Mesenteric fat pad (tissue), 1 donor: Measurements from ENCODE around the gene GEN1. TPM values are rescaled to one million over a fixed set of nuclear protein-coding genes. Genes with fewer than 3 reads are reported as not detected.

ENCODE experiments used
- DNase-seq: peaks from one replicate; pipeline ENCODE4 v3.0.0-alpha.2; 2020; ENCODE audit warnings: low spot score
- total RNA-seq: library from RNA; stranded (reverse); fragmentation: NEBNext Ultra II Directional; extraction: Animal tissue kit (Norgen Biotek cat#: 25700); gene quantifications from one replicate; pipeline ENCODE4 v1.2.1, GENCODE V29; 2021
- donor health status: DM: yes; HTN: yes; CAD: no.

Gene GEN1
- total RNA-seq, 1 donor from 2014 or later = 5.1 TPM

DNA sequence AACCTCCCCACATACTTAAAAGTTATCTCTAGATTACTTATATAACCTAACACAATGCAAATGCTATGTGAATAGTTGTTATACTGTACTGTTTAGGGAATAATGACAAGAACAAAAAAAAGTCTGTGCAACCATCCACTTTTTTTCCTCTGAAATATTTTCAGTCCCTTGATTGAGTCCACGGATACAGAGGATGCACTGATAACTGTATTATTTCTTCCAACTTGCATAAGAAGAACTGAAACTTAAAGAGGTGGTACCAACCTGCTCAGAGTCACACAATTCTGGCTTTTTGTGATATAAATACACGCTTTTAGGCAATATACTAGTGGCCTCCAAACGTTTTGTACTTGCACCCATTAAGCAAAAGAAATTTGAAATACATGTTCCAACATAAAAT, 1.7 kb upstream of the GEN1 start:
- DNase-seq = no peak

DNA sequence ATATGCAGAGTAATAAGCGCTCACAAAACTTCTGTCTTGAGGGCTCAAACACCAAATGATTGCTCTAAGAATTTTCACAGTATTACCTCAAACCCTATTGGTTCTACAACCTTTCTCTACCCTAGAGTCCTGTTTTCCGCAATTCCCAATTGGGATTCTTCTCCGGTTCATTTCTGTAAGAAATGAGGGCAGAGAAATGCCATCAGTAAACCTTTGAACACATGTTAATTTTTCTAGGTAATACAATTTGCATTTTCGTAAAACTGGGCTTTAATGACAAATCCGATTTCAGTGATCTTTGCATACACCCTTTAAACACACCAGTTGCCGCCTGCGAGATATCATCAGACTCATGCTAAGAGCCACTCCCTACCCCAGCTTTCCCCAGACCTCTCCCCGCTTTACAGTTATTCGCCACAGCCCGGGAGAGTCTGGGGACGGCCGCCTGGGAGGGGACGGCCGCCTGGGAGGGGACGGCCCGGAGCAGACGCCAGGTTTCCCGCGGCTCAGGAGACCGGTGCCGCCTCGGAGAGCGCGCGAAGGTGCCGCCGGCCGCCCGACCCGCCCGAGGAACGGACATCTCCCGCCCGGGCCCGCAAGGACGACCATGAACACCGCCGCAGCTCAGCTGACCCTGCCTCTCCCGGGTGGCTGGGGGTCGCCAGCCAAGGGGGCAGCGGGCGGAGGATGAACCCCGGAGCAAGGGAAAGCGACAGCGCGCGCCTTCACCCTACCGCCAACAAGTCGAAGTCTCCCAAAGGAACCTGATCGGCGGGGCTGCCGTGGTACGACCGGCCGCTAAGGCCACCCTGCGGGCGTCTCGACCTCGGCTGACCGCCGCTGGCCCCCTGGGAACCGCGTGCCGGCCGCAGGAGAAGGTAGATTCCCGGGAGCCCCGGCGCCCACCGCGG, 791 bp upstream of the GEN1 start:
- DNase-seq = peak; percentile 85

DNA sequence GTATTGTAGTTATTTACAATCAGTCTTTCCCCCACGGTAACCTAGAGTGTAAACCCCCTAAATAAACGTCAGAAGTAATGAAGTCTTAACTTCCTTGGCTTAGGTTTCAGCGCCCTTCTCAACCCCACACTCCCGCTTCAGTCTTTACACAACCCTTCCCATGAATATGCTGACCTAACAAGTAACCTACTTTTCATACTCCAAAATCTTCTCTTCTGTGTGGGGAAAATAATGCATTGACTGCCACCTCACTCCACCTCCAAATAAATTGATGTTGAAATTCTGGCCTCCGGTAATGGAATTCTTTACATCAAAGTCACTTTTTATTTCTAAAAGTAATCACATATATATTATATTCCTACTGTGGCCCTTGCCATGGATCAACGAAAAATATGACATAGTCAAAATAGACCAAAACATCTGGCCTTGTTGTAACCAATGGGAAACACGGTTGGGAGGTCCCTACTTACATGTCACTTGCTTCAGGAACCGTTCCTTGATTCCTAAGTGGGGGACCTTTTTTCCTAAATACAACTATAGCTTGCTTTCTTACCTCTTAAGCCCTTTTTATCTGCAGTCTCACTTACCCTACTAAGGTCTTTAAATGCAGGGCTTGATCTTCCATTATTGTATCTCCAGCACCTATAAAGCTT, 961 bp downstream of the GEN1 start:
- no peak for DNase-seq

DNA sequence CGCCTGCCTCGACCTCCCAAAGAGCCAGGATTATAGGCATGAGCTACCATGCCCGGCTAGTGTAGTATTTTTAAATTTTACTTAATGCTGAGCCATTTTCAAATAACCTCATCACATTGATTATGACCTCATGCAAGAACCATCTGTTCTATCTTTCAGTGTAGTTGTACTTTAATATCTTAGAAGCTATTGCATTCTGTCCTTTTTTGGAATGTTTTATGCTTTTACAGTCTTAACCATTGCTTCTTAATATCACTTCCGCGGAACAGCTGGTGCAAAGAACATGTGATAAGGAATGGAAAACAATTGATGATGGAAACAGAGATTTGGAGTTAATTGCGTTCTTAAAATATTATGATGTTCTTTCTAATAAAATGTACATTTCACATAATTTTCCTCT, 2.7 kb downstream of the GEN1 start:
- DNase-seq = no peak

DNA sequence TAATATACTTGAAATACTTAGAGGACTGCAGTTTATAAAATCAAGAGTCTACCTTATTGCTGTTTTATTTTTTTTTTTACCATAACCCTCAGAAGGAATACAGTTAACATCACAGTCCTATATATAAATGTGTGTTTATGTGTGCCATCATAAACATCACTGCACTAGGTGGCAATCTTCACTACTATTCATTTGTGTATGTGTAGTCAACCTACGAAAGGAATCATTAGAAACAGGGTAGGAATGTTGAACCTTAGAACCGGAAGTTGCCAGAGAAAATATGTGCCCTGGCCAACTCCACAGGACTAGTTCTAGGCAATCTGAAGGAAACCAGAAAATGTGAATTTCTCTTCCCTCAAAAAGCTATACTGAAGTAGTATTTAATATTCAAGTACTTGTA, 3.4 kb downstream of the GEN1 start:
- no peak for DNase-seq

DNA sequence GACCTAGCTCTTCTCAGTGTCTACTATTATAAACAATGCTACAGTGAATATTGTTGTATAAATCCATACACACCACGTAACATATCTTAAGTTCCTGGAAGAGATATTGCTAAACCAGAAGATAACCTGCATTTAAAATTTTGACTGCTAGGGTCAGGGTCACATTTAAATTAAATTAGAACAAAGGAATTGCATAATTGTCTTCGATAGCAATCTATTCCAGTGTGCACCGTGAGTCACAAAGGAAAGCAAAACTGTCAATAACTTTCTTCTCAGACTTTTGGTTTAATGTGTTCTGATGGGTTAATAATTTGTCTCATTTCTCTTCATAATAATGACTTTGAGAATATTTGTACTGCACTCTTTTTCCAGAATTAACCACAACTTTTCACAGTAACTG, 4.2 kb downstream of the GEN1 start:
- DNase-seq = no peak

DNA sequence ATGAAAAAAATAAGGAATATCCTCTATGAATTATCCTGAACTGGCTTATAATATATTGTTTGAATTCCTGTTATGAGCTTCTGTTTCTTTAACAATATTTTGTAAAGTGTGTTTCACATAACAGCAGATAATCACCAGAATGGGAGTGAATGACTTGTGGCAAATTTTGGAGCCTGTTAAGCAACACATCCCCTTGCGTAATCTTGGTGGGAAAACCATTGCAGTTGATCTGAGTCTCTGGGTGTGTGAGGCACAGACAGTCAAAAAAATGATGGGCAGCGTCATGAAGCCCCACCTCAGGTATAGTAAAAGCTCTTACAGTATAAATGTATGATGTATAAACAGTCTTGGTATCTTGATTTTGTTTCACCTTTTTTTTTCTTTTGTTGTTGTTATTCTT, 5.9 kb downstream of the GEN1 start:
- DNase-seq = no peak

DNA sequence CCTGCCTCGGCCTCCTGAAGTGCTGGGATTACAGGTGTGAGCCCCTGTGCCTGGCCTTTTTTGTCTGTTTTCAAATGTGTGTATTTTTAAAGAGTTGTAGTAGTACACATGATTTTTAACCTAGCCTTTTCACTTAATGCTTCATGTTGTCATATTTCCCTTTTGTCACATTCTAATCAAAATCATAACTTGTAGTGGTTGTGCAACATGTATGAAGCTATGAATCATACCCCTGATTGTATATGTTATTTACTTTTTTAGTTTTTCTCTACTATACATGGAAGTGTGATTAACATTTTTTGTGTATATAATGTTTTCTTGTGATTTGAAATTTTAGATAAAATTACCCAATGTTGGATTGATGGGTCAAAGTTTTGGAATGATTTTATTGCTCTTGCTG, 8.5 kb downstream of the GEN1 start:
- DNase-seq = no peak

DNA sequence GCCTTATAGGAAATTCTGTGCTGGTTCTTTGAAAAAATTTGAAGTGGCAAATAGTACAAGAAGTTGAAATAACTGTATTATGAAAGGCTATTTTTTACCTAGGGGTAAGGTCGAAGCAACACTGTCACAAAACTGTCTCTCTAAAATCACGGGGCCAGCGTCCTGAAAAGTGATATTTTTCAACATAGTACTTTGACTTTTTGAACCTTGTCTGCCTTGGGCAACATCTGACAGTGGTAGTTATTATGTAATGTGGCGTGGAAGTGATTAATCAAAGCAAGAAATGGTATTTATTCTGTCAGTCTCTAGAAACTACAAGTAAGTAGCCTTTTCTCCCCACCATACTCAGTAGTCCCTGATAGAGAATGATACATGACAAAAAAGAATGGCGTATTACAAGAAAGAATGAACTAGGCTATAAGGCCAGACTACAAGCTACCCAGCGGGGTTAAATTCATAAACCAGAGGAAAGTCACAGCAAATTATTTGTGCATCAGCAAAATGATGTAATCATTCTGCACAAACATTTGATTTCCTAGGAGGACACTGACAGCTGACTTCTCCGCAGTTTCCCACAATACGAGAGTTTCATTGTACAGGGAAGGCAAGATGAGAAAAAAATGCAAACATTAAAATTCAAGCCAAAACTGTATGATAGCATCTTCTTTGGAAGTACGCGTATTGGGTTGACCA, 9.8 kb downstream of the GEN1 start:
- no peak for DNase-seq

DNA sequence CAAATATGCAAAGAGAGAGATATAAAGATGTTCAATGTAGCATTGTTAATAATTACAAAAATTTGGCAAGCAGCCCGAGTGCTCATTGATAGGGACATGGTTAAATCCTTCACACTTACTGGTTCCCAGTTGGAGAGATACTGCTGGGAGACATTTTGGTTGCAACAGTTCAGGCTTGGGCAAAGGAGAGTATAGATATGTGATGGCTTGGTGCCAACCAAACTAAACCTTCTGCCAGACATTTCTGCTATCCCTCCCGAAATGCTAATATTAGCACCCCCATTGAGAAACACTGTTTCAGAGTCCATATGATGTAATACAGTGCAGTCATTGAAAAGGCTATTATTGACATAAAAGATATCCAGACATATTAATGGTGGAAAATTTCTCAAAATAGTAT, 11.5 kb downstream of the GEN1 start:
- DNase-seq = no peak

DNA sequence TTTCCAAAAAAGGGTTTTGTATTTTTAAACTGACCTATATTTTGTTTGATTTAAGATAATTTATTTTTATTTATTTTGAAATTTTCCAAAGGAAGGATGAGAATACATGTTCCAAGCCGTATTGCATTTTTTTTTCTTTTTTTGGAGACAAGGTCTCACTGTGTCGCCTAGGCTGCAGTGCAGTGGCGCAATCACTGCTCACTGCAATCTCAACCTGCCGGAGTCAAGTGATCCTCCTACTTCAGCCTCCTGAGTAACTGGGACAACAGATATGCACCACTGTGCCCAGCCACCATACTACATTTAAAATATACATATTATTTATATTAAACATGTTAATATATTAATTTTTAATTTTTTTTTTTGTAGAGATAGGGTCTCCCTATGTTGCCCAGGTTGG, 15.0 kb downstream of the GEN1 start:
- DNase-seq = no peak

DNA sequence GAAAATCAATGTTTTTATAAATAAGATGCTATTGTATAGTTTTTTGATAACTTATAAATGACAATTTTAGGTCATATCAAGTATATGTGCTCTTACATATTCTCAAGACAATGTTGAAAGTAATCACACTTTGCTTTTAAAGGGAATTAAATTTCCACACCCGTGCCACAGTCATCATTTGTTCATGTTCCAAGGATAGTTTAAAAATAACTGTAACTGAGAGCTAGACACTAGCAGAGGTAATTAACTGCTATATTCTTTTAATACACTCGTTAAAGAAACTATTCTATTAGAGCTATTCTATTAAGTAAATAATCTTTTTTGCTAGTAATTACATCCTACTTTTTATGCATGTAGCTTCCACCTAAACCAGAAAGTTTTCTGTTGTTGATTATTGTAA, 18.0 kb downstream of the GEN1 start:
- DNase-seq = no peak

DNA sequence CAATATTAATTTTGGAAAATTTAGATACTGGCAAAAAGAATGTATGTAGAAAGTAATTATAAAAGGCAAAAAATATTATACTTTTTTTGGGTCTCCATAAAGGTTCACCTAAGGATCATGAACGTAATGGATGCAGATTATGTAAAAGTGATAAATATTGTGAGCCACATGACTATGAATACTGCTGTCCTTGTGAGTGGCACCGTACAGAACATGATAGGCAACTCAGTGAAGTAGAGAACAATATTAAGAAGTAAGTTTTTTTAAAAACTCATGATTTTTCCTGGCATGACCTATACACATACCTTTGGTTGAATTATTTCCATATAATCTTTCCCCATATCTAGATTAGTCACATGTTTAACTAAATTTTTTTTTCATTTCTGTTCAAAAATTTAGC, 18.6 kb downstream of the GEN1 start:
- DNase-seq = no peak

DNA sequence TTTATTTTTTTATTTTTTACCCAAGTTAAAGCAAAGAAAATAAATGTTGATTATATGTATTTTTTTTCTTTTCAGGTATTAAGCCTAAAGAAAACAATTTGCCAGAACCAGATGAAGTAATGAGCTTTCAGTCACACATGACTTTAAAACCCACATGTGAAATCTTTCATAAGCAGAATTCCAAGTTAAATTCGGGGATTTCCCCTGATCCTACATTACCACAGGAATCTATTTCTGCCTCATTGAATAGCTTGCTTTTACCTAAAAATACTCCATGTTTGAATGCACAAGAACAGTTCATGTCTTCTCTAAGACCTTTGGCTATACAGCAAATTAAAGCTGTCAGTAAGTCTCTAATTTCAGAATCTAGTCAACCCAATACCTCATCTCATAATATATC, 26.6 kb downstream of the GEN1 start:
- DNase-seq = no peak

DNA sequence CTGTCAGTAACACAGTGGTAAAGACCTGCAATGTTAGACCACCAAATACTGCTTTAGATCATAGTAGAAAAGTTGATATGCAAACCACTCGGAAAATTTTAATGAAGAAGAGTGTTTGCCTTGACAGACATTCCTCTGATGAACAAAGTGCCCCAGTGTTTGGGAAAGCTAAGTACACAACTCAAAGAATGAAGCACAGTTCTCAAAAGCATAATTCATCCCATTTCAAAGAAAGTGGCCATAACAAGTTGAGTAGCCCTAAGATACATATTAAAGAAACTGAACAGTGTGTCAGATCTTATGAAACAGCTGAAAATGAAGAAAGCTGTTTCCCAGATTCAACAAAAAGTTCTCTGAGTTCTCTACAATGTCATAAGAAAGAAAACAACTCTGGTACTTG, 27.5 kb downstream of the GEN1 start:
- DNase-seq = no peak

DNA sequence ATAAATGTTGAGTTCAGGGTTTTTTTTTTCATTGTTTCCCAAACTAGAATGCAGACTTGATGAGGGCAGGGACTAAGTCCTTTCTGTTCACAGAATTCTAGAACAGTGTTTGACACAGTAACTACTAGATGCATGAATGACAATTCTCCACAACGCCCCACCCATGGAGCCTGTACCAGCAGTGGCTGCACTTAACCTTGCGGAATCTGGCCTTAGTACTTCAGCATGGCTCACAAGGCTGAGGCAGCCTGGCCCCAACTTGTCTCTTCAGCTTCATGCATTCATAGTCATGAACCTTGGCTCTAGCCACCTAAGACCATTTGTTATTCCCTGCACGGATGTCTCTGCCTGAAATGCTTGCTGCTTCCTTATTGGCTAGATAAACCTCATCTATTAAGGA, 32.8 kb downstream of the GEN1 start:
- no peak for DNase-seq

DNA sequence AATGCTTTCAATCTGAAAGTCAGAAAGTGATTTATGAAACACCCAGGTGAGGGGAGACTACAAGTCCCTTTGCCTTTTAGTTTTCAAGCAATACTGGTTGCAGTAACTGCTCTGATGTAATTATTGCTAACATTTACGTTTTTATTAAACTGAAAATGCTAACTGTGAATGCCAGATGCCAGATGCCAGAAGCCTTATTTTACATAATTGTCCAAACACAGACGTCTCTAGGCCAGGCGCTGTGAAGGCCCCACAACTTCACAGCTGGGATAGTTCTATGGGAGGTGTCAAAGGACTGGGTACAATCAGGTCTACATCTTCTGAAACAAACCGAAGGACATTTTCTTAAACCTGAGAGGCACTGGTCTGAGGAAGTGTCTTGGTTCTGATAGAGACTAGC, 34.8 kb downstream of the GEN1 start:
- DNase-seq = no peak

DNA sequence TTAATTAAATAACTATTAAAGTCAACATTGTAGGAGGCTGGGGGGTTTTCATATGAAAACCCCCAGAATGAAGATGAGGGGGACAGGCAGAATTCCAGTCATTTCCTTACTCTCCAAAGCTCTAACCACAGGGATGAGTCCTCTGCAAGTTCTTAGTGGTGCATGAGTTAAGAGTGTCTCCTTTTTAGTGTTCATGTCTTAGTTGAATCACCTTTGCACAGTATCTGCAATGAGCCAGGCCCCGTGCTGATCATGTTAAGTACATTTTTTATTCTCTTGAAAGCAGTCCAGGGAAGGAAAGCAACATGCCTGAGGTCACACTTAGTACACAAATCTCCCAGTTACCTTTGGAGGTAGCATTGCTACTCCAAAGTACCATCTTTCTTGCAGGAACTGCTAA, 36.6 kb downstream of the GEN1 start:
- DNase-seq = no peak

DNA sequence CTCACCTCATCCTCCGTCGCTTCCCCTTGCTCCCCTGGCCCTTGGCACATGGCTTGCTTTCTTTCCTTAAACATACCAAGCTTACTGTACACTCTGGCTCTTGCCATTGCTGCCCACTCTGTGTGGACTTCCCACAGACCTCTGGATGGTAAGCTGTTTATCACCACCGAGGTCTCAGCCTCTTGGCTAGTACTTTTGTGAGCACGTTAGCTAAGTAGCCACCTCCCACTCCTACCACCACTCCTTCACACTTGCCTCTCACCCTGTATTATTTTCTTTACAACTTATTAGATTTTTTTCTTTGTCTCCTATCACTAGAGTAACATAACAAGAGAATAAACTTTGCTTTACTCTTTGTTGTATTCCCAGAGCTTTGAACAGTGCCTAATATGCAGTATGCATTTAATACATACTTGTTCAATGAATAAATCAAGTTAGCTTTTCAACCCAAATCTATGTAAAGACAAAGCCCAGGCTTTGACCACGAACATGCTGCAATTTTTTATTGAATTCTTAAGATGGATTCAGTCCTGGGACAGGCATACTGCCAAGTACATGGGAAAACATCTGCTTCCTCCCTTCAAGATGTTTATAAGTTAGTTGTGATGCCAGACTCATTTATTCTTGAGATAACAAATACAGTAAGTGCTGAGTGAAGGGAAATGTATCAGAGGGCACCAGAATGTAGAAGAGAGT, 37.3 kb downstream of the GEN1 start:
- no peak for DNase-seq

DNA sequence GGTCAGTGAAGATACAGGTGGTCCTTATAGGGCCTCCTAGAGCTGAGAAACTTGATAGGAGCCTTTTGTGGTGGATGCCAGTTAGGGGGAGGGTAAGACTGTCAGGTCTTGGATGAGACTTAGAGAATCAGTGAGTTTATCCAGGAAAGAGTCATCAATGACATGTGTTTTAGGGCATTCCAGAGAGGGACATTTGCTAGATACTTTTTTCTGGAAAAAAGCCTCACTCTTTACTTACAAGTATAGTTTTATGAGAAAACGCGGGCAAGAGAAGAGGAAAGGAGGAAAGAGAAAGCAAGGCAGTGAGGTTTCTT, 37.8 kb downstream of the GEN1 start:
- DNase-seq = no peak

DNA sequence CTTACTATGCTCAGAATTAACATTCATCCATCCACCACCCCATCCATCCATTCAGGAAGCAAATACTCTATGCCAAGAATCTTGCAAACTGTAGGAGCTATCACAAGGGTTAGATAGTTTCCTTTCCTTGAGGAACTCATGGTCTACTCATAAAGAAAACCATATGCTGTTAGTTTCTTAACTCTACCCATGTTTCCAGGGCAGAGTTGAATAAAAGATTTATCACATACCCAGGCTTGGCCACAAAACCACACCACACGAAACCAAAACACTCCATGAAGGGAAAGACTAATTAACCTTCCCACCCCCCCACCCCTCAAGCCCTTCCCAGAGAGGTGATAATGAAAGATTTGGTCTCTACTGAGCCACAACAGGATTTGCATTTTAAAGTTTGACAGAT, 38.6 kb downstream of the GEN1 start:
- DNase-seq = no peak

DNA sequence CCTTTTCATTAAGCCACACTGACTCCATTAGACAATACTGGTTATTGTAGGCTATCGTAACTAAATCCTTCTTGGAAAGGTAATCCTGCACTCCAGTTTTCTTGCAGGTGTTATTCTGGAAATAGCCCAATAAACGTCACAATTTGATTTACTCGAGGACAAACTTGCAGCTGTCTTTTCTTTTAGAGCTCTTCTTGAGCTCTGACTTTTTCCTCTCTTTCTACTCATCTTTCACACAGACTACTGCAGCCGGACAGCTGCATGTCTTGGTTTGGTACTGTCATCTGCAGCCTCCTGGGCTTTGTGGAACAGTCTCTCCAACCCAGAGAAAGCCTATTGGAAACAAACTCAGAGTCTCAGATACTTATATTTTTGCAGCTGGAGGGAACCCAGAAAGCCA, 39.4 kb downstream of the GEN1 start:
- no peak for DNase-seq
